HEK293 (cell line): Measurements from ENCODE around the gene DCUN1D4.

Experiments
- ZNF530 ChIP-seq: fragments of 450-650 bp; formaldehyde crosslinking; IDR thresholded peaks from 2 replicates; pipeline ENCODE4 v1.5.1; 2016; ENCODE audit warnings: low read depth, missing biosample characterization, missing genetic modification characterization
- ZNF621 ChIP-seq: fragments of 450-650 bp; formaldehyde crosslinking; IDR thresholded peaks from 2 replicates; pipeline ENCODE4 v1.5.1; 2017; ENCODE audit warnings: missing biosample characterization, missing genetic modification characterization

- TF ChIP-seq ZNF621 (tag by site-specific recombination) (no peak), ZNF530 (tag by site-specific recombination) (no peak)
Observed at GRCh38 chr4:51958199-51958968, 115.4 kb downstream of the DCUN1D4 start.
